Right forelimb (tissue), 1 donor: Measurements from ENCODE around the gene MORN5.
"Not testable (repeated sequence)": the region's sequence is repeated elsewhere in the genome, so short reads cannot be mapped to it uniquely, and the experiment has no call there.

Source experiments
- DNase-seq: peaks from one replicate; pipeline ENCODE4 v3.0.0-alpha.2; 2018

Gene MORN5

GRCh38 chr9:122159026-122159924, at the start of gene MORN5, which contains the start of gene NDUFA8:
Gene MORN5 (plus strand): TSS chr9:122159908. CDS start chr9:122159973, 65 bp downstream.
Gene NDUFA8 (minus strand): TSS chr9:122159779. CDS start chr9:122159677, 102 bp downstream.
- peak; percentile 98 for DNase-seq

- DNase-seq: peak; percentile 30
These were observed 49.4 kb upstream of the MORN5 start for GRCh38 chr9:122110100-122110833.

- DNase-seq: no peak
These were observed 48.2 kb upstream of the MORN5 start for GRCh38 chr9:122111413-122112085.

- DNase-seq: no peak
These were observed 47.5 kb upstream of the MORN5 start for GRCh38 chr9:122112238-122112637.

GRCh38 chr9:122113574-122113973, 46.1 kb upstream of the MORN5 start:
- no peak for DNase-seq

- no peak for DNase-seq
These were observed 44.3 kb upstream of the MORN5 start for GRCh38 chr9:122115176-122116035.

- no peak for DNase-seq
These were observed 43.7 kb upstream of the MORN5 start for GRCh38 chr9:122116040-122116439.

GRCh38 chr9:122116448-122117173, 43.1 kb upstream of the MORN5 start:
- DNase-seq: no peak

GRCh38 chr9:122117241-122117640, 42.5 kb upstream of the MORN5 start:
- not testable (repeated sequence) for DNase-seq

- no peak for DNase-seq
These were observed 41.2 kb upstream of the MORN5 start for GRCh38 chr9:122118343-122119165.

GRCh38 chr9:122119166-122119521, 40.6 kb upstream of the MORN5 start:
- DNase-seq: no peak

GRCh38 chr9:122119721-122120120, 40.0 kb upstream of the MORN5 start:
- no peak for DNase-seq

- no peak for DNase-seq
These were observed 39.2 kb upstream of the MORN5 start for GRCh38 chr9:122120316-122121071.

GRCh38 chr9:122121391-122121790, 38.3 kb upstream of the MORN5 start:
- DNase-seq: no peak

GRCh38 chr9:122121931-122122330, 37.8 kb upstream of the MORN5 start:
- DNase-seq: no peak

GRCh38 chr9:122122468-122122867, 37.2 kb upstream of the MORN5 start:
- DNase-seq: no peak

- DNase-seq: peak; percentile 87
These were observed 36.6 kb upstream of the MORN5 start for GRCh38 chr9:122122903-122123632.

- DNase-seq: no peak
These were observed 35.7 kb upstream of the MORN5 start for GRCh38 chr9:122124048-122124447.

GRCh38 chr9:122124528-122124927, 35.2 kb upstream of the MORN5 start:
- no peak for DNase-seq
